Right forelimb (tissue), 1 donor: ENCODE data around the gene TTBK1.

Experiments
- DNase-seq: peaks from one replicate; pipeline ENCODE4 v3.0.0-alpha.2; 2018

TTBK1 gene

DNA sequence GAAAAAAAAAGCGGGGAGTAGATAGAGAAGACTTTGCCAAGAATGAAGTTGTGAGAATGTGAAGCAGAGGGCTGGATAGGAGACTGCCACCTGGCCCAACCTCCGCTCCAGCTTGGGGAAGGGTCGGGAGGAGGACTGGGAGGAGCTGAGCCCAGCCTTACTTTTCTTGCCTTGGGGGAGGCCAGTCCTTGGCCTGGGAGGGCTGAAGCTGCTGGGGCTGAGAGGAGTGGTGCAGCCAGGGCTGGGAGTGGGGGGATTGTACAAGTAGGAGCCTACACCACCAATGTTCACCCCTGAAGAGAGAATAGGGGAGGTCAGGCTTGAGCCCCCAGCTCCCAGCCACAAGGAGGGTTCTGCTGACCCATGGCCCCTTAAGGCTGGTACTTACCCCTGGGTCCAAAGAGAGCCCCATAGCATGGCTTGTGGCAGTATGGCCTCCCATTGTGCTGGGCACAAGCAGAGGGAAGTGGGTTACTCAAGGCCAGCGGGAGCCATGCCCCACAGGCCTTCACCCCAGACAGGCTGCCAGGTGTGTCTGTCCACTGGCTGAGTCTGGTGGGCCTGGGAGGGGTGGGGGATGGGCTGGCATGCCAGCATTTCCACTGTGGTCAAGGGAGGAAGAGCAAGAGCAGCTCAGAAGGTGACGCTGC lies 64.3 kb downstream of the TTBK1 start:
- no peak for DNase-seq

DNA sequence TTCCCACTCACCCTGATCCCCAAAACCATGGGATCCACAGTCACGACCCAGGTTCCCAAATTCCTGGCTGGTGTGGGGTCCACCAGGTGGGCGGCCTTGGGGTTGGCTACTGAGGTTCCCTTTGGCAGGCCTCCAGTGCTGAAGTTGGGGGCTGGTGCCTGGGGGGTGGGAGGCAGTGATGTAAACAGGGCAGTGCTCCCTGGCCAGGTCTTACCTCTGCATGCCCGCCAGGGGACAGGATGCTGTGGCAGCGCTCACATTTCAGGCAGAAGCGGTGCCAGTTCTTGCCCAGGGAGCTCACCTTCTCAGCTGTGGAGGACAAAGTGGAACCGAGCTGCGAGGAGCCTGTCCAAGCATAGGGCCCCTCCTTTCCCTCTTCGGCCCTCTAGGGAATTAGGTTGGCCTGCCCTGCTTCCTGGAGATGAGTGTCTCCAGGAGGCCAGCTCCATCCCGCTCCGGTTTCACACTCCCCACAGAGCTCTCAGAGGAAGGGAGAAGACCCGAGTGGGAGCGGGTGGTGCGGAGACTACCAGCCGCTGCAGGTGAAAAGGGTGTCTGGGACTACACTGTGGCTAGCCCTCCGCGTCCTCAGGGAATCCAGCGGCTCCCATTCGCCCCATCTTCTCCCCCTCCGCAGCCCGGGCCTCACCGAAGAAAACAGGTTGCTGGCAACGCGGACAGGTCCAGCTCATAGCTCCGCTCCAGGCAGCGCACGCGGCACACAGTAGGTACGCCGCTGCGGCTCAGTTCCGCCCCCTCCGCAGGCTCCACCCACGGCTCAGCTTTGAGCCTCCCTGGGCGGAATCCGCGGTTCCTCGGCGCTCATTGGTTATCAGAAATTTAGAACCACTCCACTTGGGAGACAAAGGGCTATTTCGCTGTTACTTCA lies 65.1 kb downstream of the TTBK1 start, which contains the start of gene CRIP3:
TSS of gene CRIP3 (minus strand) at position 726 of the 889 bp plus-strand sequence. CDS start at position 692, 34 bp downstream.
- no peak for DNase-seq

DNA sequence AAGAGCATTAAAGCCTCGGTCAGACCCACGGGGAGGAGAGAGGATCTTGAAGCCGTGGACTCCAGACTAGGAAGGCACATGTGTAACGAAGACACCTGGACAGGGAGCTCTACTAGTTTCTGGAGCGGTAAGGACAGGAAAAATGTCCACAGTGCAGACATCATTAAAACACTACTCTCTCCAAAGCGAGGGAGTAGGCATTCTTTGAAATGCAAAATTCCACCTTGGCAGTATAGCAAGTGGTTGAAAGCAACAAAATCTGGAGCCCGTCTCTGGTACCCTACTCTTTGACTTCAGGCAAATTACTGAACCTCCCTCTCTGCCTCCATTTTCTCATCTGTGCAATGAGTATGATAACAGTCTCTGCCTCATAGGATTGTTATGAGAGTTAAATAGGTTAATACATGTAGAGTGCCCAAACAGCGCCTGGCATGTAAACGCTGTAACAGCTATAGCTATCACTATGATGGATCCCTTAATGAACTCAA lies 65.8 kb downstream of the TTBK1 start:
- no peak for DNase-seq

DNA sequence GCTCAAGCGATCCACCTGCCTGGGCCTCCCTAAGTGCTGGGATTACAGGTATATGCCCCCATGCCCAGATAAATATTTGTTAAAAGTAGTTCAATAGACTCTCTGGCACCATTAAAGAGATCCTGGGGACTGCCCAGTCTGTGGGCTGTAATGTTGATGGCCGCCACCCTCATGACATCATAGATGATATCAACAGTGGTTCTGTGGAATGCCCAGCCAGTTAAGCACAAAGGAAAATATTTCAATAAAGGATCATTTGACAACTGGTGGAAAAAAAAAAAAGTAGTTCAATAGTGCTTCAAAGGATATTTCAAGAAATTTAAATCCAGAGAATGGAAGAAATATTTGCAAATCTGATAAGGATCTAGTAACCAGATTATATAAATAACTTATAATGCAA lies 66.9 kb downstream of the TTBK1 start:
- no peak for DNase-seq

DNA sequence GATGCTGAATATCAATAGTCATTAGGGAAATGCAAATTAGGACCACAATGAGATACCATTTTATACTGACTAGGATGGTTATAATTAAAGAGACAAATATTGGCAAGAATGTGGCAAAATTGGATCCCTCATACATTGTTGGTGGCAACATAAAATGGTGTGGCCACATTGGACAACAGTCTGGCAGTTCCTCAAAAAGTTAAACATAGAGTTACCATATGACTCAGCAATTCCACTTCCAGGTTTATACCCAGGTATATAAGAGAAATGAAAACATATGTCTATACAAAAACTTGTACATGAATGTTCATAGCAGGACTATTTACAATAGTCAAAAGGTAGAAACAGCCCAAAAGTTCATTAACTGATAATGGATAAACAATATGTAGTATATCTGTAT lies 67.3 kb downstream of the TTBK1 start:
- DNase-seq: no peak

DNA sequence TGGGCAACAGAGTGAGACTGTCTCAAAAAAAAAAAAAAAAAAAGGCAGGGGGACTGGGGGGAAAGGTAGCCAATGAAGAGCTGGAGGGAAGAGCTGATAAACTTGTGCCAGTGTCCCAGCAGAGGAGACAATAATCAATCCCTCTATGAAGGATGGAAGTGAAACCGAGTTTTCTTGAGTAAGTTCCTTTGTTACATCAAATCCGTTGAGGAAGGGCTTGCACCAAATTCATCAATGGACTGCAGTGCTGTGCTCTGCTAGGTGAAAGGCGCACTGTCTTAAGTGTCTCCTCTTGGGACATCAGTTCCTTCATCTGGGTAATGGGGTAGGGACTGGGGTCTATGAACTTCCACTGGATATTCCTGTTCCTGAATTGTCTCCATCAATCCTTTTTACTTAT lies 68.4 kb downstream of the TTBK1 start:
- DNase-seq: no peak

DNA sequence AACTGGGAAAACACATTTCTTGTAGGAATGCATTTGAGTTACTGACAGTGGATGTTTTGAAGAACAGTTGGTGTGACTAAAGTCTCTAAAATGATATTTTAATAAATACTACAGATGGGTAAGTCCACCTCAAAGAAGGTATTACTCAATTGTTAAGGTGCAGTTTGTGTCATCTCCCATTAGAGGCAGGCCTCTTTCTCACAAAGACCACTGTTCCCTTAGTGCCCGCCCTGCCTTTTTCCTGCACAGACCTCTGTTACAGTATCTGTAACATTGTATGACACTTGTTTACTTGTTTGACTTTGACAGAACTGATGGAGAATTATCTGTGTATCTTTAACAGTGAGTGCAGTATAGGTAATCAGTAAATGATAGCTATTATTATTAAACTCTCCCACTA lies 70.5 kb downstream of the TTBK1 start:
- DNase-seq: no peak

DNA sequence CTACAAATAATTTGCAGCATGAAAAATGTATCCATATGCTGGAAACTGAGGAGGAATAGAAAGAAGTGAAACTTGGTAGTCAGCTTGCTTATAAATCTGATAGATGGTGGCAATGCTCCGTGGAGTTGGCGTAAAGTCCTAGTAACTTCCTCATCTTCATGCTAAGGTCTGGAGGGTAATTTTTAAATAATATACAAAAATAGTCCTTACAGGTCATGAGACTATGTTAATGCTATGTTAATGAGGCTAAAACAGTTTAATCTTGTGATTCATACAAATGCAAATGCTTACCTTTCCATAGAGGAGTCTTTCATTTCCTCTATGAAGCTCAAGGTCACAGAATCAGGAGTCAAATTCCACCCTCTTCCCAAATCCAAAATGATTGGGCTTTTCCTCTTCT lies 74.7 kb downstream of the TTBK1 start:
- no peak for DNase-seq

DNA sequence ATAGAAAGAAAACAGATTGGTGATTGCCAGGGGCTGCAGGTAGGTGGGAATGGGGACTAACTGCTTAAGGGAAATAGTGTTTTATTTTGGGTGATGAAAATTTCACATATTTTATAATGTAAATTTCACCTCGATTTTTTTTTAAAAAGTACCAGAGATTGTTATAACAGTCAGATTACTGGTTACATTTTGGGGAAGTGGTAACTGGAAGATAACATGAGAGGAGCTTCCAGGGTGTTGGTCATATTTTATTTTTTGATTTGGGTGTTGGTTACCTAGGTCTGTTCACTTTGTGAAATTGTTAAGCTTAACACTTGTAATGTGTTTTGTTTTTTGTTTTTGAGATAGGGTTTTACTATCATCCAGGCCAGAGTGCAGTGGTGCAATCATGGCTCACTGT lies 82.6 kb downstream of the TTBK1 start:
- no peak for DNase-seq

DNA sequence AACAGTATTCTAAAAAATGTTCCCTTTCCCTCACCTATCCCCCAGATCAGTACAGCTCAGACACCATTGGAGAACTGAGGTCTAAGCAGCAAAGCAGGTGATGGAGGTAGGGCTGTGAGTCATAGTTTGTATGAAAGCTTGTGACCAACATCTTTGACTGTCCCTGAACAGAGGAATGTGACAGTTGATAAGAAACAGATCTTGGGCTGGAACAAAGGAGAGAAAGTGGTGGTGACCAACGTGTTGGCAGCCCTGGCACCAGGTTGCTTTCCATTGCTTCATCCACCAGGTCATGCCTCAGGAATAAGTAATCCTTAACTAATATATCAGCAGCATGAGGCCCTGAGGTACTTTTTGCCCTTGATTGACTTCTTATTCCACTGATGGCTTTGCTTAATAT lies 85.2 kb downstream of the TTBK1 start:
- DNase-seq: no peak

DNA sequence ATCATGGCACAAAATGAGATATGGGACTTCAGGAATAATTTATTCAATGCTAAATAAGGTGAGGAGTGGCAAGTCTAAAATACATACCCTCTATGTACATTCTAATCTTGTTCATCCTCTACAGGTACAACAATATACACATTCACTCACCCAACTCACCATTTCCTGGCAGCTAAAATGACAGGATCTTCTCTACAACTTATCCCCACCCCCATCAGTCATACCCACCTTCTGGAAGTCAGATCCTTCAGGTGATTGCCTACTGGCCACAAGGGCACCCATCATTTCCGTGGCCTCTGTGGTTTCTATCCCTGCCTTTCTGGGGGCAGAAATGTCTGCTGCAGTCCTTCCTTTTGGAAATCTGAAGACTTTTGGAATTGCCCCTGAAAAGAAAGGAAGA lies 88.2 kb downstream of the TTBK1 start:
- DNase-seq: no peak

DNA sequence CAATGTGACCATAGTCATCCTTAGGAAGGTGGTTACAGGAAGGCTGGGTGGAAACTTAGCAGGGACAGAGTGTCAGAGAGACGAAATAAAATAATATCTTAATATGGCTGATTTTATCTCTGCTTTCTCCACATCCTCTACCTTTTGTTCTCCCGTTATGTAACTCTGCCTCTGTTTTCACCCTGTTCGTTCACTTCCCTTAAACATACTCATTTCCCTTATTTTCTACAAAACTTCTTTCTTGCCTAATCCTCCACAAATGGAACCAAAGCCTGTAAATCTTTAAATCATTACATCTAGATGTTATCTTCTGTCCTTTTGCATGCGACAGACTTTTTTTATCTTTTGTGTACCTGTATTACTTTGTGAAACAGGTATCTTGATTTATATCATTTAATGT lies 88.6 kb downstream of the TTBK1 start:
- DNase-seq: no peak

DNA sequence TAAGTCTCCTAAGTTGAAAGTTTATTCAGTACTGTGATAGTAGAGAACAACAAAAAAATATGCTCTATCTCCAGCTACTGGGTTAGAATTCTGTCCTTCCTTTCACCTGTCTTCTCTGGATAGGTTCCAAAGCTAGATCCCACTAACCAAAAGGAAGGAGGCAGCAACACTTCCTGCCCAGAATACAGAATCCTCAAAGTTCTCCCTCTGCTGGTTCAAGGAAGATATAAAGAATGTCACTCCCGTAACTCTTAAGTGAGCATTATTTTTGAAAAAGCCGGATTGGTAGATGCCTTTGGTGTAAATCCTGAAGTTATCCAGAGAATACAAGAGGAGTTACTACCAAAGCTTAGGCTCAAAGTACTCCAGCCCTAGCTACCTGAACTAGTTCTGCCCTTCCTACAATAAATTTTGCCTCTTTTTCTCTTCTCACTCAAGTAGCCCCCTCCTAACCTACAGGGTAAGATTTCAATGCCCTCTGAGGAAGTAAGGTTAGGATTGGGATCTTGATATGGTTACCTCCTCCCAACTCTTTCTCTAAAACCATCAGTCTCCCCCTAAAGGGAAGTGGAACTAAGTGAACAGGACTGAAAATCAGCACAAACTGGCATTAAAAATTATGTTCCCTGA lies 91.3 kb downstream of the TTBK1 start:
- no peak for DNase-seq

DNA sequence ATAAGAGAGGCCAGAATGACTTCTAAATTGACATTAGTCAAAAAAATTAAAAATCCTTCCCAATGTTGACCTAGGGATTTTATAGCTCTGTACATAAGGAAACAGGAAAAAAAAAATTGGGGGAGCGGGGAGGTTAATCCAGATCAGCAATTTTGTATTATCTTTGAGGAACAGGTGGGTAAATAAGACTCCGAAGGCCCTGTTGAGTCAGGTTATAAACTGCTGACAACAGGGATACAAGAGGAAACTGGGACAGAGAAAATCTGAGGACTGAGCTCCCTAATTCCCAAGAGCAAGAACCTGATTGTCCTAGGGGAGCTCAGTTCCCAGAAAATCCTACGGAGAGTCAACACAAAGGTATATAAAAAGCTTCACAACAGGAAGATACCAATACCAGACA lies 92.2 kb downstream of the TTBK1 start:
- no peak for DNase-seq

DNA sequence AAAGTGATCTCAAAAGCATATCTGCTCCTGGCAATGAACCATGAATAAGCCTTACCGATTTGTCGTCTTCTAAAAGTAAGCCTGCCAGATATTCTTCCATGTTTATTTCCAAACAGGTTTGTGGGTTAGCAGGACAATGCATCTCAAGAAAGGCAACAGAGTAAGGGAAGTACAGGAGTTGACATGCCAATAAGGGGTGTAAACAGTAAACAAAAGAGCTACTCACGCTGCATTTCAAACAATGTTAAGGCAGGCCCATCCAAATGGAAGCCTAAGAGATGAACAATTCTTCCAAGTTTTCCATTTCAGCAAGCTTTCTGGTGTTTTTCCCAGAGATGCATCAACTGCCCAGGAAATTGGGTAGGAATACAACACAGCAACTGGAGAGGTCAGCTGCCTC lies 93.1 kb downstream of the TTBK1 start:
- no peak for DNase-seq
